ENCODE data around the gene EDIL3.

Gene EDIL3

DNA sequence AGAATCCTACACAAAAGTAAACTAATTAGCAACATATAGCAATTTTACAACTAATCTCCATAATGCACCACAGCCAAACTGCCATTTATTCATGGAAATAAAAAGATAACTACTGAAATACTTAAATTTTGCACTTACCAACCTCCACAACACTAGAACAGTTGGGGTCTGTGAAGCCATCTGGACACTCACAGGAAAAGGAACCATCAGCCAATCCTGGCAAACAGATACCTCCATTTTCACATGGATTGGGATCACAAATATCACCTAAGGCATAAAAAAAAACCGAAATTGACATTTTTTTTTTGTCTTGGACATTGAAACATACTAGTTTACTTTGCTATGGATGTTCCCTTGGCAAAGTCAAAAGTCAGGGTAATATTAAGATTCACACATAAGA, 130.7 kb downstream of the EDIL3 start:
- DNase-seq (ENCODE audit: low read depth), result no peak
- H3K4me1 ChIP-seq (ENCODE audit: control insufficient read depth, insufficient read depth, low read length), result peaks cover 10% of the 10 kb centered on the region
- no peak overlapping the region for H3K4me3 ChIP-seq (ENCODE audit: low read length)
- no peaks in the 10 kb centered on the region for H3K27me3 ChIP-seq (replicated peaks; ENCODE audit: control insufficient read depth, insufficient read depth, low read length)
- no peaks in the 10 kb centered on the region for H3K9me3 ChIP-seq (ENCODE audit: control insufficient read depth, low read length)
- no peak overlapping the region for H3K9ac ChIP-seq (ENCODE audit: low read length)
- H3K36me3 ChIP-seq (ENCODE audit: control insufficient read depth, insufficient read depth, low read length, severe bottlenecking), result no peaks in the 10 kb centered on the region

DNA sequence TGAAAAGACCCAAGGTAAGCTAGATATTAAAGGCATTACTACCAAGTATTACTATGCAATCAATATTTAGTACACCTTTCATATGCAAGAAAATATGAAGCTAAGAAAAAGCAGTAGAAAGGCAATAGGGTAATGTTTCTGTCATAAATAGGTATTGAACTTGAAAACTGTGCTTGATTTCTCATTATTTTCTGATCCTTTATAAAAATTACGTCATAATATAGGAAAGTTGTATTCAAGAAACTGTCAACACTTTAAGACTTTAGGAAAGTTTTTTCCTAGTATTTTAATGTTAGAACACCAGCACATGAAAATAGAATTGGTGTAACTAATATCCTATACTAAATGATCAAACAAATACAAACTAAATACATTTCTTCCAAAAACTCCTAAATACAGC, 133.2 kb downstream of the EDIL3 start:
- Histone ChIP-seq H3K9ac (ENCODE audit: low read length) (no peak overlapping the region), H3K36me3 (ENCODE audit: control insufficient read depth, insufficient read depth, low read length, severe bottlenecking) (no peaks in the 10 kb centered on the region), H3K4me1 (ENCODE audit: control insufficient read depth, insufficient read depth, low read length) (peaks cover 10% of the 10 kb centered on the region), H3K27me3 (replicated peaks; ENCODE audit: control insufficient read depth, insufficient read depth, low read length) (no peaks in the 10 kb centered on the region), H3K4me3 (ENCODE audit: low read length) (no peak overlapping the region), H3K9me3 (ENCODE audit: control insufficient read depth, low read length) (no peaks in the 10 kb centered on the region)
- DNase-seq (ENCODE audit: low read depth), result no peak

DNA sequence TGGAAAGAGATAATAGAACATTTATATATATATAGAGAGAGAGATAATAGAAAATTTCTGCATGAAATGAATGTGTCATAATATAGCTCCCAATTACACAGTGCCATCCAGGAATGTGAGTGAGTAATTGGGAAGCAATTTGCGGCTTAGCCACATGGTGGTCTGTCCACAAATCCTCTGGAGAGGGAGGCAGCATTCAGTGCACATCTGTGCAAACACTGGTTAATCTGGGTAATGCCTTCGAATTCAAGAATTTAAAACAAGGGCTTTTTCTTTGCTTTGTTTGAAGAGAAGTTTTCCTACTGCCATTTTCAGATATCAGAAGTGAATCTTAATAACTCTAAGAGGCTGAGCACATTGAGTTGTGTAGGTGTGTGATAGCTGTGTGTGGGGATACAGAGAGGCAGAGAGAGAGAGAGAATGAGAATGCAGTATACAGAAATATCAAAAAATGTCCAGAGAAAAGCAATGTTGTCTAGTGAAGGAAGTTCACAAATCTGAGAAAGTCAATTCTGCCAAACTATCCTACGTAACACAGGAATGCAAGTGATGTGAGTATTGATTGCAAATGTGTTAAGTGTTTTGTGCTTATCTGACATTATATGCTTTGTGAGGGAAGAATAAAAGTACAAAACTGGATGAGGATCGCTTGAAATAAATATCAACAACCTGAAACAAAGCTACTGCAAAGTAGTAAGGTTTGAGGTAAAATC, 134.6 kb downstream of the EDIL3 start:
- H3K4me3 ChIP-seq (ENCODE audit: low read length), result no peak overlapping the region
- peaks cover 10% of the 10 kb centered on the region for H3K4me1 ChIP-seq (ENCODE audit: control insufficient read depth, insufficient read depth, low read length)
- no peaks in the 10 kb centered on the region for H3K9me3 ChIP-seq (ENCODE audit: control insufficient read depth, low read length)
- peak overlapping the region; percentile 11 for H3K9ac ChIP-seq (ENCODE audit: low read length)
- peak; percentile 60 for DNase-seq (ENCODE audit: low read depth)
- H3K27me3 ChIP-seq (replicated peaks; ENCODE audit: control insufficient read depth, insufficient read depth, low read length), result no peaks in the 10 kb centered on the region
- no peaks in the 10 kb centered on the region for H3K36me3 ChIP-seq (ENCODE audit: control insufficient read depth, insufficient read depth, low read length, severe bottlenecking)

DNA sequence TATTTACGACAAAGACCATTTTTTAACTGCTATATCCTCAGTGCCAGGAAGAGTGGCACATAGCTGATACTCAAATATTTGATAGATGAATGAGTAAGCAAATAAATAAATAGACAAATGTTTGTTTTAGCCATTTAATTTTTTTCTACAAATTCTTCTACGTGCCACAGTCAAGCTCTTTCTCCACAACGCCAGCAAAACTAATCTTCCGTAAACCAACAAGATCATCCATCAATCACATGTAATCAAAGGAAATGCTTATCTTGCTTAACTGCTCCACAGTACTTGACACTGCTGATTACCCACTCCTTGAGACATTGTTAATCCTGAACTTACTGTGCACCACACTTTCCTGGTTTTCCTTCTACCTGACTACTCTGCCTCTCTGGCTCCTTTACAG, 136.7 kb downstream of the EDIL3 start:
- H3K4me3 ChIP-seq (ENCODE audit: low read length), result no peak overlapping the region
- no peaks in the 10 kb centered on the region for H3K36me3 ChIP-seq (ENCODE audit: control insufficient read depth, insufficient read depth, low read length, severe bottlenecking)
- H3K4me1 ChIP-seq (ENCODE audit: control insufficient read depth, insufficient read depth, low read length), result peaks cover 10% of the 10 kb centered on the region
- H3K27me3 ChIP-seq (replicated peaks; ENCODE audit: control insufficient read depth, insufficient read depth, low read length), result no peaks in the 10 kb centered on the region
- H3K9ac ChIP-seq (ENCODE audit: low read length), result no peak overlapping the region
- no peak for DNase-seq (ENCODE audit: low read depth)
- H3K9me3 ChIP-seq (ENCODE audit: control insufficient read depth, low read length), result no peaks in the 10 kb centered on the region

DNA sequence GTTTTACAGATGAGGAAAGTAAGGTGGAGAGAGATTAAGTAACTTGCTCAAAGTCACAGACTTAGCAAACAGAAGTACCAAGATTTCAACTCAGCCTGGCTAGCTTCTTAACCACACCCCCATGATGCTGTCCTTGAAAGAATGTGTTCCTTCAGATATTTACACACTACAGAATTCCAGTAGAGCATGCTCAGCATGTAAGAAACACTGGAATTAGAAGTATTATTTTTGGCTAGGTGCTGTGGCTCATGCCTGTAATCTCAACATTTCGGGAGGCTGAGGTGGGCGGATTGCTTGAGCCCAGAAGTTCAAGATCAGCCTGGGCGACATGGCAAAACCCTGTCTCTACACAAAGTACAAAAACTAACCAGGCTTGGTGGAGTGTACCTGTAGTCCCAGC, 142.4 kb downstream of the EDIL3 start:
- no peaks in the 10 kb centered on the region for H3K27me3 ChIP-seq (replicated peaks; ENCODE audit: control insufficient read depth, insufficient read depth, low read length)
- peak; percentile 83 for DNase-seq (ENCODE audit: low read depth)
- H3K4me1 ChIP-seq (ENCODE audit: control insufficient read depth, insufficient read depth, low read length), result peaks cover 15% of the 10 kb centered on the region
- no peak overlapping the region for H3K4me3 ChIP-seq (ENCODE audit: low read length)
- H3K9ac ChIP-seq (ENCODE audit: low read length), result no peak overlapping the region
- H3K36me3 ChIP-seq (ENCODE audit: control insufficient read depth, insufficient read depth, low read length, severe bottlenecking), result no peaks in the 10 kb centered on the region
- no peaks in the 10 kb centered on the region for H3K9me3 ChIP-seq (ENCODE audit: control insufficient read depth, low read length)

DNA sequence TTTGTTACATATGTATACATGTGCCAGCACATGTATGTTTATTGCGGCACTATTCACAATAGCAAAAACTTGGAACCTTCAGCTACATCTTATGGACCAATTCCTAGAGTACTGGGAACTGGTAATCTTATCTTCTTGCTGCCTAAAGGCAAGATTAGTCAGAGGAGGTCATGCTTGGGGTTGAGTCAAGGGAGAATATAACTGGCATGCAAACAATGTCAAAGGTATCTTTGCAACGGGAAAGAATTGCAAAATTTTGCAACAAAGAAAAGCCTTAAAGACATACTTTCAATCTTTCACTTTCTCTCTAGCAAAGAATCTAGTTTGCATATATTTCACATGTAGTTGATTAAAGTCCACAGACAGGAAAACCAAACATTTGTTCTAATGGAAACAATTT, 145.2 kb downstream of the EDIL3 start:
- H3K9ac ChIP-seq (ENCODE audit: low read length), result no peak overlapping the region
- H3K27me3 ChIP-seq (replicated peaks; ENCODE audit: control insufficient read depth, insufficient read depth, low read length), result no peaks in the 10 kb centered on the region
- H3K4me1 ChIP-seq (ENCODE audit: control insufficient read depth, insufficient read depth, low read length), result peaks cover 17% of the 10 kb centered on the region
- no peaks in the 10 kb centered on the region for H3K36me3 ChIP-seq (ENCODE audit: control insufficient read depth, insufficient read depth, low read length, severe bottlenecking)
- no peaks in the 10 kb centered on the region for H3K9me3 ChIP-seq (ENCODE audit: control insufficient read depth, low read length)
- peak; percentile 83 for DNase-seq (ENCODE audit: low read depth)
- H3K4me3 ChIP-seq (ENCODE audit: low read length), result peak overlapping the region; percentile 12

DNA sequence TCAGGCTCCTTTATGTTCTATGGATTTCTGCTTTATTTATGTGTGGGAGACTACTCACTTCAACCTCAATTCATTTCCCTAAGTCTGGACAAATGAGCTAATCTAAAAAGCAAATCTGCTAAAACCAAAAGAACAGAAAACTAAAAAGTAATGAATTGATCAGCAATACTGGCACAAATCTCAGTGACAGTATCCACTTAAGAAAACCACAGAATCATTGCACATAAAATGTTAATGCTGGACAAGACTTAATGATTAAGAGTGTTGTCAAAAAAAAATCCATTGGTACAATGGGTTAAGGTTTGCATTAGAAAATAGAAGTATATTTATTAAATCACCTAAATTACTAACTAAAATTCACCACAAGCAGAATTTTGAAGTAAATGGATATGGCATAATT, 147.6 kb downstream of the EDIL3 start:
- peaks cover 17% of the 10 kb centered on the region for H3K4me1 ChIP-seq (ENCODE audit: control insufficient read depth, insufficient read depth, low read length)
- H3K9me3 ChIP-seq (ENCODE audit: control insufficient read depth, low read length), result no peaks in the 10 kb centered on the region
- no peak for DNase-seq (ENCODE audit: low read depth)
- no peak overlapping the region for H3K9ac ChIP-seq (ENCODE audit: low read length)
- no peaks in the 10 kb centered on the region for H3K27me3 ChIP-seq (replicated peaks; ENCODE audit: control insufficient read depth, insufficient read depth, low read length)
- H3K36me3 ChIP-seq (ENCODE audit: control insufficient read depth, insufficient read depth, low read length, severe bottlenecking), result no peaks in the 10 kb centered on the region
- H3K4me3 ChIP-seq (ENCODE audit: low read length), result no peak overlapping the region

DNA sequence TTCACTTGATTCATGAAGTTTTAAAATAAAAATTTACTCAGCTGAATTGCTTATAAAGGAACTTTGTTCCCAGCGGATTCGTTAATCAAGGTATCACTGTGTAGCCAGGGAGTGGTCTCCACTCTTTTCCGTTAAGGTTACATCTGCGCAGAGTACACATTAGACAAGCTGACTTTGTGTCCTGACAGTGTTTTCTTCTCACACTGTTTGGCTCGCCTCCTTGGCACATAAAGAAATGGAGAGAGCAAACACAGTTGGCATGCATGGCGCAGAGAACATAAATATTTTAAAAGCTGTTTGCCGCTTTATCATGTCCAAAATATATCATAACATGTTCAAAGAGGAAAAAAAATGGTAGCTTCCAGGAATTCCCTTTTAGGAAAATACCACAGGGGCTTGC, 153.2 kb downstream of the EDIL3 start:
- DNase-seq (ENCODE audit: low read depth), result no peak
- no peak overlapping the region for H3K9ac ChIP-seq (ENCODE audit: low read length)
- no peaks in the 10 kb centered on the region for H3K36me3 ChIP-seq (ENCODE audit: control insufficient read depth, insufficient read depth, low read length, severe bottlenecking)
- H3K9me3 ChIP-seq (ENCODE audit: control insufficient read depth, low read length), result no peaks in the 10 kb centered on the region
- no peaks in the 10 kb centered on the region for H3K4me1 ChIP-seq (ENCODE audit: control insufficient read depth, insufficient read depth, low read length)
- no peaks in the 10 kb centered on the region for H3K27me3 ChIP-seq (replicated peaks; ENCODE audit: control insufficient read depth, insufficient read depth, low read length)
- no peak overlapping the region for H3K4me3 ChIP-seq (ENCODE audit: low read length)

DNA sequence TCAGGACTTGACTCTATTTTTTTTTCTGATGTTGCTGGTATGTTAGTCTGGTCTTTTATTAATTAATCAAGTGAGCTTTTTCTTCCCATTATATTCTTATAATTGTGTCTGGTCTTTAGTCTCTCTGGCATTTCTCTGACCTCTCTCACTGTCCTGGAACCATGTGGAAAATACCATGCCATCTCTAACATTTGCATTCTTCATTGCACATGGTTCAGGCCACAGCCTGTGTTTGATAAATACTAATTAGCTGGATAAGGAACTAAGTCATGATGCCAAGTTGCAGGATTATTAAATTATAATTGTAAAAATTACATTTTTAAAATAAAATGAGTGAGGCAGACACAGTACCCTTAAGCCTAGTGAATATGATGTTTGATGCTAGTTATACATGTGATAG, 155.6 kb downstream of the EDIL3 start:
- H3K4me3 ChIP-seq (ENCODE audit: low read length), result no peak overlapping the region

DNA sequence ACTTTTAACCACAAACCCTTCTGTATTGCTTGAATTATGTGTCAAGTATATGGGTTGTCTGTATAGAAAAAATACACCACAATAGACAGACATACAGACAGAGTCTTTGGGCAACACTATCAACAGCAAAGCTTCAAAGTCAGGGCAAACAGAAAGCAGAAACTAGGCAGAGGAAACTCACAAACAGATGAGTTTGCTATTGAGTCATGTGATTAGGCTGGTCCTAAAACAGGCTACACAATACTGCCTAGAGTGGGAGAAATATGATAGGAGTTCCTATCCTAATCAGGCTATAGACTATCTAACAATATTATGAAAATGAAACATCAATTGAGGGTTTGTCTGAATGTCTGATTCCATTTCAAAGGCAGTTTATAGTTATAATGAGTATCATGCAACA, 156.4 kb downstream of the EDIL3 start:
- no peak overlapping the region for H3K4me3 ChIP-seq (ENCODE audit: low read length)
- no peaks in the 10 kb centered on the region for H3K27me3 ChIP-seq (replicated peaks; ENCODE audit: control insufficient read depth, insufficient read depth, low read length)

More for the DNA sequence above, 155.6 kb downstream of the EDIL3 start:
- DNase-seq (ENCODE audit: low read depth), result no peak
- Histone ChIP-seq H3K9me3 (ENCODE audit: control insufficient read depth, low read length) (no peaks in the 10 kb centered on the region), H3K36me3 (ENCODE audit: control insufficient read depth, insufficient read depth, low read length, severe bottlenecking) (no peaks in the 10 kb centered on the region), H3K27me3 (replicated peaks; ENCODE audit: control insufficient read depth, insufficient read depth, low read length) (no peaks in the 10 kb centered on the region), H3K4me1 (ENCODE audit: control insufficient read depth, insufficient read depth, low read length) (no peaks in the 10 kb centered on the region), H3K9ac (ENCODE audit: low read length) (no peak overlapping the region)

DNA sequence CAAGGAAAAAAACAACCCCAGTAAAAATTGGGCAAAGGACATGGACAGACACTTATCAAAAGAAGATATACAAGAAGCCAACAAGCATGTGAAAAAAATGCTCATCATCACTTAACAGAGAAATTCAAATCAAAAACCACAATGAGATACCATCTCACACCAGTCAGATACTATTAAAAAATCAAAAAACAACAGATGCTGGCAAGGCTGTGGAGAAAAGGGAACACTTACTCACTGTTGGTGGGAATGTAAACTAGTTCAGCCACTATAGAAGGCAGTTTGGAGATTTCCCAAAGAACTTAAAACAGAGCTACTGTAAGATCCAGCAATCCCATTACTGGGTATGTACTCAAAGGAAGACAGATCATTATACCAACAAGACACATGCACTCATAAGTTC, 157.4 kb downstream of the EDIL3 start:
- Histone ChIP-seq H3K4me1 (ENCODE audit: control insufficient read depth, insufficient read depth, low read length) (no peaks in the 10 kb centered on the region), H3K4me3 (ENCODE audit: low read length) (no peak overlapping the region), H3K36me3 (ENCODE audit: control insufficient read depth, insufficient read depth, low read length, severe bottlenecking) (no peaks in the 10 kb centered on the region), H3K9me3 (ENCODE audit: control insufficient read depth, low read length) (no peaks in the 10 kb centered on the region), H3K9ac (ENCODE audit: low read length) (no peak overlapping the region), H3K27me3 (replicated peaks; ENCODE audit: control insufficient read depth, insufficient read depth, low read length) (no peaks in the 10 kb centered on the region)
- no peak for DNase-seq (ENCODE audit: low read depth)

More for the DNA sequence above, 156.4 kb downstream of the EDIL3 start:
- Histone ChIP-seq H3K9ac (ENCODE audit: low read length) (no peak overlapping the region), H3K36me3 (ENCODE audit: control insufficient read depth, insufficient read depth, low read length, severe bottlenecking) (no peaks in the 10 kb centered on the region), H3K4me1 (ENCODE audit: control insufficient read depth, insufficient read depth, low read length) (no peaks in the 10 kb centered on the region), H3K9me3 (ENCODE audit: control insufficient read depth, low read length) (no peaks in the 10 kb centered on the region)
- DNase-seq (ENCODE audit: low read depth), result no peak

DNA sequence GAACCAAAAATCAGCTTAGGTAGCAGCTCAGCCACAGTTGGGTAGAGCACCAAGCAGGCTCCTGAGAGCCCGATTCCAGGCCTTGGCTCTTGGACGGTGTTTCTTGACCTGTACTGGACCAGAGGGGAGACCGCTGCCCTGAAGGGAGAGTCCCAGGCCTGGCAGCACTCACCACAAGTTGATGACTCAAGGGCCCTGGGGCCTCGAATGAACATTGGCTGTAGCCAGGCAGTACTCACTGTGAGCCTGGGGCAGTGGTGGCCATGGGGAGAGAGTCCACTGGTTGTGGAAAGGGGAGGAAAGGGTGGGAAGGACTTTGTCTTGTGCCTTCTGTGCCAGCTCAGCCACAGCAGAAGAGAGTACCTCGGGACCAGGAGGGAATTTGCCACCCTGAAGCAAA, 166.1 kb downstream of the EDIL3 start:
- Histone ChIP-seq H3K9ac (ENCODE audit: low read length) (no peak overlapping the region), H3K4me1 (ENCODE audit: control insufficient read depth, insufficient read depth, low read length) (peaks cover 24% of the 10 kb centered on the region), H3K27me3 (replicated peaks; ENCODE audit: control insufficient read depth, insufficient read depth, low read length) (no peaks in the 10 kb centered on the region), H3K4me3 (ENCODE audit: low read length) (no peak overlapping the region), H3K9me3 (ENCODE audit: control insufficient read depth, low read length) (no peaks in the 10 kb centered on the region), H3K36me3 (ENCODE audit: control insufficient read depth, insufficient read depth, low read length, severe bottlenecking) (no peaks in the 10 kb centered on the region)
- DNase-seq (ENCODE audit: low read depth), result no peak

All from adipocyte (in vitro differentiated cells).